DMS79 (cell line): ENCODE measurements around the gene RDH8.

ENCODE experiments used
- DNase-seq: peaks from one replicate; lab custom pipeline; 2025; lab: John Stamatoyannopoulos, UW

Gene RDH8

DNA sequence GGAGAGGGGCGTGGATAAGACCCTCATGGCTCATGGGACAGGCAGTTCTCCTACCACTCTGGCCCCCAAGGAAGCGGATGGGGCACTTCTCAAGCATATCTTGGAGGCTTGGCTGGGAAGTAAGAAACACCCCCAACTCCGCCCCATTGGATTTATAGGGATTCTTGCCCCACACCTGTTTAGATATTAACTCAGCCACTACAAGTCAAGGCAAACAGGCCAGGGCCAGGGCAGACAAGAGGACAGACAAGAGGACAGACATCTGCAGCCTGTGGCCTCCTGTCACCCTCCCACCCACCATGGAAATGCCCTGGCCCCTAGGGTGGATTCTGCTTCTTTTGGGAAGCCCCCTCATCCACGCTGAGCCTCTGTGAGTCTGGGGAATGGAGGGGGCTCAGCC is 24.1 kb downstream of the RDH8 start:
- no peak for DNase-seq

- DNase-seq, result no peak
Observed at GRCh38 chr19:10037809-10038208, 24.5 kb downstream of the RDH8 start.

DNA sequence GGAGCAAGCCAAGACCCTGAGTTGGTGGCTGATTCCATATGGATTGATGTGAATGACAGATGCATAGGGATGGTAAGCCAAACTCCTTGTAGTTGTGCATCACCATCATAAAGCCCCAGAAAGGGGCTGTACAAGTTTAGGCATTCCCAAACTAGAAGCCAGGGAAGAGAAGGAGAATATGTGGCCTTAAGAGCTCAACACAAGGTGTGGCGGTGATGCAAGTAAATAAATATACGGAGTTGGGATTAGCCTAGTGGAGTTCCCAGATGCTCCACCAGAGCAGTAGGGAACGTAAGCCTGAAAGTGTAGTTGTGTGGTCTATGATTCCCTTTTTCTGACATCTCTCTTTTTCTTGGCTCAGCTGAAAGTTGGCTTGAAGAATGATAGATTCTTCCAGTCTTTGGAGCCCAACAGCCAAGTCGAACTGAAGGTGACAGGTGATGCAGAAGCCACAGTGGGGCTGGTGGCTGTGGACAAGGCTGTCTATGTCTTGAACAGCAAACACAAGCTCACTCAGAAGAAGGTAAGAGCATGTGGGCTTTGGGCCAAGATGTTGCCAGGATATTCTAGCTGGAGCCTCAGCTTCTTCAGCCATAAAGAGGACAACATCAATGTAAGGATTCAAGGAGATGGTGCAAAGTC is 30.1 kb downstream of the RDH8 start:
- DNase-seq, result no peak

GRCh38 chr19:10044390-10044789 is 31.1 kb downstream of the RDH8 start:
- no peak for DNase-seq

- no peak for DNase-seq
Observed at GRCh38 chr19:10045371-10045770, 32.1 kb downstream of the RDH8 start.

- DNase-seq, result no peak
Observed at GRCh38 chr19:10049626-10050025, 36.3 kb downstream of the RDH8 start.

GRCh38 chr19:10052602-10053360 is 39.5 kb downstream of the RDH8 start:
- DNase-seq, result no peak

- no peak for DNase-seq
Observed at GRCh38 chr19:10061717-10062310, 48.5 kb downstream of the RDH8 start.

DNA sequence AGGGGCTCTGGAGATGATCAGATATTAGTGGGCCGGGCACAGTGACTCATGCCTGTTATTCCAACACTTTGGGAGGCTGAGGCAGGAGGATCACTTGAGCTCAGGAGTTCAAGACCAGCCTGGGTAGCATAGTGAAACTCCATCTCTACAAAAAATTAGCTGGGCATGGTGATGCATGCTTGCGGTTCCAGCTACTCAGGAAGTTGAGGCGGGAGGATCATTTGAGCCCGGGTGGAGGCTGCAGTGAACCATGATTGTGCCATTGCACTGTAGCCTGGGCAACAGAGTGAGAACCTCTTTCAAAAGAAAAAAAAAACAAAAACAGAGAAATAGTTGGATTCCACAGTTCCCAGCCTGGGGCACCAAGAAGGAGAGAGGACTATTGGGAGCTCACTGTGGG is 54.9 kb downstream of the RDH8 start:
- DNase-seq, result no peak

- no peak for DNase-seq
Observed at GRCh38 chr19:10069046-10069445, 55.8 kb downstream of the RDH8 start.

GRCh38 chr19:10070730-10071446 is 57.6 kb downstream of the RDH8 start:
- no peak for DNase-seq
